Measurements from ENCODE around the gene SMAD2.

GRCh38 chr18:47953471-47953931, 23.0 kb upstream of the SMAD2 start:
- TF ChIP-seq CTCF (conservative IDR thresholded peaks at IDR 0.05; ENCODE audit: low read depth, low read length): no peak
- no peak for TF ChIP-seq EZH2 (IDR thresholded peaks at IDR 0.05; ENCODE audit: low read length, unreplicated experiment)
- TF ChIP-seq EZH2phosphoT487 (IDR thresholded peaks at IDR 0.05; ENCODE audit: borderline replicate concordance, low read length): no peak
